DMS 273 (cell line): Measurements from ENCODE around the gene VPS35L.

Experiments
- DNase-seq: peaks from one replicate; lab custom pipeline; 2025; ENCODE audit not compliant: unreplicated experiment; lab: John Stamatoyannopoulos, UW

Gene VPS35L

GRCh38 chr16:19595043-19595767, 39.7 kb downstream of the VPS35L start:
- no peak for DNase-seq

- DNase-seq = no peak
Observed at GRCh38 chr16:19598805-19599510, 43.5 kb downstream of the VPS35L start.

DNA sequence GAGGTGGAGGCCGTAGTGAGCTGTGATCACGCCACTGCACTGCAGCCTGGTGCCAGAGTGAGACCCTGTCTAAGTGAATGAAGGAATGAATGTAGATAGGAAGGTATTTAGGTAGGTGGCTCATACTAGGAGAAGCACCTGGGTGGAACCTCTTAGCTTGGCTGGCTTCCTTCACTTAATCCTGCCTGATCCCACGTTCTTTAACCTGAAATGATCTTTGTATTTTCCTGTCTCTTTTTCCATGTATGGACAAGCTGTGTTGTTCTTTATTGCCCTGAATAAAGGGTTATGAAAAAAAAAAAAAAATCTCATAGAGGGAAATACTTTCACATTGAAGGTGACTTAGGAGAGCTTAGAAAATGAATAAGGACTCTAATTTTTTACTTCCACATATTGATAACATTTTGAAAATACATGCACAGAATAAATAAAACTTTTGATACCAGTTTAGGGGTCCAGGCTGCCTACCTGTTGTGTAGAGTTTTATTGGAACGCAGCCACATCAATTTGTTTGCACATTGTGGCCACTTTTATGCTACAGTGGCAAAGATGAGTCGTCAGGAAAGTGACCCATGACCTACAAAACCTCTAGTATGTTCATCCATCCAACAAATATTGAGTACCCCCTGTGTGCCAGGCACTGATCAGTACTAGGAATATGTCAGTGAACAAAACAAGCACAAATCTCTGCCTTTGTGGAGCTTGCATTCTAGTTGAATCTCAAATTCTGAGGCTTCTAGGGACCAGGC, 44.6 kb downstream of the VPS35L start:
- no peak for DNase-seq

GRCh38 chr16:19601083-19601976, 45.8 kb downstream of the VPS35L start:
- DNase-seq = peak; percentile 61

GRCh38 chr16:19604911-19605310, 49.4 kb downstream of the VPS35L start:
- DNase-seq = no peak

GRCh38 chr16:19605701-19606100, 50.2 kb downstream of the VPS35L start:
- no peak for DNase-seq

- no peak for DNase-seq
Observed at GRCh38 chr16:19607616-19608280, 52.2 kb downstream of the VPS35L start.

DNA sequence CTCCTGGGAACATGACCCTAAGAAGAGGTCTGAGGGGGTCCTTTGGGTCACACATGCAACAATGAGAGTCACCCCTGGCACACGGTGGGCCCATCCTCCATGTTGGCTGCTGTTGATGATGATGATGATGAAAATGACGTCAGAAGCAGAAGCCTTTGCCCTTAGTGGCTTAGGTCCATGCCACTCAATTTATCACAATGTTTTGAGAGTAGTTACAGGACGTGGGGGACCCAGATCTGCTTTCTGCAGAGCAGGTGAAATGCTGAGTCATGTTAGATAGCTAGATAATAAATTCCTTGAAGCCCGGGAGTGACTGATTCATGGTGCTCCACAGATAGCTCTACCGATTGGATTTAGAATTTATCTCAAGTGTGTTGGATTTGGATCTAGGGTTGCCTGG, 53.9 kb downstream of the VPS35L start:
- no peak for DNase-seq

DNA sequence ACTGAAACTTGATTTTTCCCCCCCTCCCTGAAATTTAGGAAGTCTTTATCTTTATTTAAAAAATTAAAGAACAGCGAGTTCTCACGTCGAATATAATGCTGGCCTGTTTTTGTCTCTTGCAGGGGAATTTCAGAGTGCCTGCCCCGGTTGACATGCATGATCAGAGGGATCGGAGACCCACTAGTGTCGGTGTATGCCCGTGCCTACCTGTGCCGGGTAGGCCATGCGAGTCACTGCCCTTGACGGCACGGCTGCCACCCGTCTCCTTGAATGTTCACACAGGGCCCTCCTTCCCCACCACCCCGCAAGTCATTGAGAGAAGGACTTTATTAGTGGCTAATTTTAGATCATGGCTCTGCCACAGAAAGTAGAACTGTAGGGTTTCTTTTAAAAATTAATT, 54.7 kb downstream of the VPS35L start:
- no peak for DNase-seq

DNA sequence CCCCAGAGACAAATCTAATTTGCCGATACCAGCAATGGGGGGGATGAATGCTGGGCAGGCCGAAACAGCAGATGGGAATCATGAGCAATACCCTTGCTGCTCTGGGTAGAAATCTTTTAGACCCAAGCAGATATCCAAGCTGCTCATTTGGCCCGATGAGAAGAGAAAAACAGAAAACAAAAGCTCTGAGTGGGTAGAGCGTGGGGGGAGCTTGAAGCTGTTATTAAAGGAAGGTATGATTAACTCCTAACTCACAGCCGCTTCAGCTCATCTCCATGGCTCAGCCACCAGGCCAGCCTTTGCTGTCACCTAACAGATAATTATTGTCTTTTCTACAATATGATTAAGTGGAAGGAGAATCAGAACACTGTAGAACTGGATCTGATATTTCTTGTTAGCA, 58.3 kb downstream of the VPS35L start:
- DNase-seq = no peak

- no peak for DNase-seq
Observed at GRCh38 chr16:19616241-19616640, 60.7 kb downstream of the VPS35L start.

- no peak for DNase-seq
Observed at GRCh38 chr16:19618876-19619275, 63.4 kb downstream of the VPS35L start.

DNA sequence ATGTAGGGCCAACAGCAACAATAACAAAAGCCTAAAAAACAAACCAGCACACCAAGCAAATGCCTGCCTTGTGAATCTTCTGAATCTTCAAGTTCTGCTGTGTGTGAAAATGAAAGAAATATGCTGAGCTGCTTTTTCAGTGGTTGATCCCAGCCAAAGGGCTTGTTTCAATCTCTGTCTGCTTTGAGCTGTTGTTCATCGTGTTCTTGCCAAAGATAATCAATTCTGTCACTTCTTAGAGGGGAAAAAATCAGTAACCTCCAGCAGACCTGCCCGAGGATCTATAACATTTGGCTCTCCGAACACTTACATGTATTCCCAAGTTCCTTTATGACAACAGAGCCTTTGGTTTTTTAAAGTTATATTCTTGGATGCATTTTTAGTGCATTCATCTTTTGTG, 65.9 kb downstream of the VPS35L start:
- no peak for DNase-seq

DNA sequence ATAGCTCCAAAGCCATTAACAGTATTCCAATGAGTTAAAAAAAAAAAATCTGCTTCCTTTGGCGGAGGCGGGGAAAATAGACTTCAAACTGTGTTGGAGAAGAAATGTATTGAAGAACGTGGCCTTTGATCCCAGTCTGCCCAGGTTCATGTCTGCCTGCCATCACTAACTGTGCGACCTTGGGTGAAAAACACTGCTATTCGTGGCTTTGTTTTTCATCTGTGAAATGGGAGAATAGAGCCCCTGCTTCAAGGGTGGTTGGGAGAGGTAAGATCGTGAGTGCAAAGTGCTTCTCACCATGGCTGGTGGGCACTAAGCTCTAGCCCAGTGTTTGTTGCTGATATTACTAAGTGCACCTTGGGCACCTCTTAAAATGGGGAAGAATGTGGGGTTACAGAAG, 69.5 kb downstream of the VPS35L start:
- DNase-seq = no peak

DNA sequence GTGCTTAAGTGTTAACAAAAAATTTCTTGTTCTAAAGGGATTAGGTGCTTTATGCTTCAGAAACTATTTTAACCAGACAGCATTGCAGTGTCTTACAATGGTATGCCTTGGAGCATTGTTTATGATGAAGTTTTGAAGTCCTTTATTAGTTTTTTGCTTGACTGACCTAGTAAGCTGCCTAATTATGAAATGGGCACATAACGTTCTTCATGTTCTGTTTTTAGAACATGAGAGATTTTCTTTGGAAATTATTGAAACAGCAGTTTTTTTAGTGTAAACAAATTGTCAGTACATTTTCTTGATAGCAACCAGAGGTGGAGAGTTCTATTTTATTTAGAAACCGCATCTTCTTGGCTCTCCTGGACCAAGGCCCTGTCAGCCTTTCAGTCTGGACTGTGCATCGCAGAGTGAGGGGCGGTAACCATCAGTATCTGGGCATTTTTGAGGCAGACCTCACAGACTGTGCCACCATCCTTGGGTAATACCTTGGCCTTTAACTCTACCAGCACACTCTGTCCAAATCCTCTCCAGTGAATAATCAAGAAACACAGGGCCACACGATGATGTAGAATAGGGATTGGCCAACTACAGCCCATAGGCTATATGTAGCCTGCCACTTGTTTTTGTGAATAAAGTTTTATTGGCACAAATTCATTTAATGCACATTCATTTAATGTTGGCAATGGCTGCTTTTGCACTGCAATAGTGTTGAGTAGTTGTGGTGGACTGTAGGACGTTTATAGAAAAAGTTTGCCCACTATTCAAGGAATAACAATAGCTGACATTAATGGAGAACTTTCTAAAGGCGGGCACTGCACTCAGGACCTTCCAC, 81.1 kb downstream of the VPS35L start:
- no peak for DNase-seq

- no peak for DNase-seq
Observed at GRCh38 chr16:19639986-19640421, 84.5 kb downstream of the VPS35L start.

DNA sequence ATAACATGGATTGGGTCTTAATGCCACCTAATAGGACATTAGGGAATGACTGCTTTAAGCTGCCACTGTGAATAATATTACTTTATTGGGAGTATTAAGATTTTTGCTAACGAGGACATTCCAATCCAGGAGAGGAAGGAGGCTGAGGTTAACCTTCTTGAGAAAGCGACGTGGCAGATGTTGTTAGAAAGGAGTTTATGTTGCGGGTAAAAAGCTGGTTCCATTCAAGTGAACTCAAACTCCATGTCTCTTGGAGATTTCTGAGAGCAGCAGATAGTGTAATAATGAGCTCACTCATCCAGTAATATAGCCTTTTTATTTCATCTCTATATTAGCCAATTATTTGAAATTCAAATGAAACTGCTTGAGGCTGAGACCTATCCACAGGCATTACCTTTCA, 87.0 kb downstream of the VPS35L start:
- DNase-seq = no peak

DNA sequence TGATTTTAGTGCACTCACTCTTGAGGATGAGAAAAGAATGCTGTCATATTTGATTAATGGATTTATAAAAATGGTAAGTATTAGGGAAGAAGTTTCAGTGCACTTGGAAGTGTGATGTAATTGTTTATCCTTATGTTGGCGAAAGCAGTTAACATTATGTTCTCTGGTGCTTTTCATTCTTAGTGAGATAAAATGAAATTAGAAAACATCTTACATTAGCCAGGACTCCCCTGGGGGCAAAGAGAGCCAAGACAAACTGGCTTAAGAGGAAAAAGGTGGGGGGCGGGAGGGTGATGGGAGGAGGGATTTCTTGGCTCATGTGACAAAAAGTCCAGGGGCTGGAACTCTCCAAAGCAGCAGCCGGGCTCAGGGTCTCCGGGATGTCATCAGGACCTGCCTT, 89.4 kb downstream of the VPS35L start:
- DNase-seq = peak; percentile 7

DNA sequence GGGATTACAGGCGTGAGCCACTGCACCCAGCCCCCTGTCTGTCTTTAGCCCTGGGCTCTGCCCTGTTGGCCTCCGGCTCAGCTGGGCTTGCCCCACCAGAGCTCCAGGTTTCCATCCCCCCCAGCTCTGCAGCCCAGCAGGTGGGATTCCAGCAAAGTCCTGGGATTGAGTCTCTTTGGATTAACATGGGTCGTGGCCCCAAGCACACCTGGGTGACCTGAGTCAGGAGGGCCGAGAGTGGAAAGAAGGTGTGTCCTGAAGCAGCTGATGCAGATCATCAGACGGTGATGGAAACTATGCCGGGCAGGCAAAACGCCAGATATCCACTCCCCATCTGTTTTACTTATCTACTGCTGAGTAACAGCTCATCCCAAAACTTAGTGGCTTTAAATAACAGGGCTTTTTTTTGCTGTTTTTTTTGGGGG, 90.1 kb downstream of the VPS35L start:
- DNase-seq = peak; percentile 32
